OCI-LY1 (cell line): ENCODE results near the gene CLEC16A.
A peak's percentile ranks its signal among the peaks of the same experiment; 100 is the strongest.

ENCODE experiments used
- H2AFZ ChIP-seq: fragments of 200-600 bp; sonication (generic), shearing (Covaris generic); 2 replicates; pipeline ENCODE4 v1.6.0; 2014; ENCODE audit warnings: antibody characterized with exemption, mild to moderate bottlenecking, low read length
- H3F3A ChIP-seq: fragments of 200-600 bp; sonication (generic), shearing (Covaris generic); 2 replicates; pipeline ENCODE4 v1.6.0; 2014; ENCODE audit warnings: mild to moderate bottlenecking, antibody characterized with exemption, low read length, moderate library complexity; ENCODE audit not compliant: insufficient read depth
- H3K27ac ChIP-seq: fragments of 200-600 bp; sonication (generic); 2 replicates; pipeline ENCODE4 v1.5.1; 2014; ENCODE audit warnings: low read length, mixed run types, mild to moderate bottlenecking, low read depth; ENCODE audit not compliant: poor library complexity, severe bottlenecking
- H3K27me3 ChIP-seq: fragments of 200-600 bp; sonication (generic); 2 replicates; pipeline ENCODE4 v1.6.0; 2014; ENCODE audit warnings: antibody characterized with exemption, mild to moderate bottlenecking, low read length, moderate library complexity; ENCODE audit not compliant: insufficient read depth
- H3K36me3 ChIP-seq: fragments of 200-600 bp; sonication (generic); 2 replicates; pipeline ENCODE4 v1.6.1; 2014; ENCODE audit warnings: mild to moderate bottlenecking, antibody characterized with exemption, low read length, moderate library complexity, mixed read lengths; ENCODE audit not compliant: insufficient read depth
- H3K4me1 ChIP-seq: fragments of 200-600 bp; sonication (generic); 2 replicates; pipeline ENCODE4 v1.5.1; 2014; ENCODE audit warnings: mild to moderate bottlenecking, low read length, moderate library complexity; ENCODE audit not compliant: insufficient read depth, severe bottlenecking
- H3K4me2 ChIP-seq: fragments of 200-600 bp; sonication (generic), shearing (Covaris generic); 2 replicates; pipeline ENCODE4 v1.6.1; 2014; ENCODE audit warnings: low read length
- H3K4me3 ChIP-seq: fragments of 200-600 bp; sonication (generic); 2 replicates; pipeline ENCODE4 v1.5.1; 2014; ENCODE audit warnings: low read length, low read depth, mild to moderate bottlenecking, mixed read lengths; ENCODE audit not compliant: poor library complexity, severe bottlenecking
- H3K79me2 ChIP-seq: fragments of 200-600 bp; shearing (Covaris generic); 2 replicates; pipeline ENCODE4 v1.6.1; 2016; ENCODE audit warnings: mixed run types, low read length, mixed read lengths; ENCODE audit not compliant: insufficient read depth
- H3K9ac ChIP-seq: fragments of 200-600 bp; sonication (generic), shearing (Covaris generic); 2 replicates; pipeline ENCODE4 v1.6.1; 2014; ENCODE audit warnings: mild to moderate bottlenecking, low read length, mixed read lengths
- H3K9me2 ChIP-seq: fragments of 200-600 bp; sonication (generic), shearing (Covaris generic); 2 replicates; pipeline ENCODE4 v1.6.1; 2014; ENCODE audit warnings: low read depth, mild to moderate bottlenecking, low read length, mixed read lengths
- H3K9me3 ChIP-seq: fragments of 200-600 bp; shearing (Covaris generic); 2 replicates; pipeline ENCODE4 v1.6.1; 2014; ENCODE audit warnings: low read length, mixed read lengths
- H4K20me1 ChIP-seq: fragments of 200-600 bp; sonication (generic), shearing (Covaris generic); 2 replicates; pipeline ENCODE4 v1.6.0; 2016; ENCODE audit warnings: mild to moderate bottlenecking, low read length; ENCODE audit not compliant: insufficient read depth
- EZH2 ChIP-seq: fragments of 200-600 bp; sonication (generic), shearing (Covaris generic); IDR thresholded peaks from 2 replicates; pipeline ENCODE4 v1.8.0; 2017; ENCODE audit warnings: borderline replicate concordance, mixed run types, mild to moderate bottlenecking, antibody characterized with exemption, low read length, moderate library complexity, mixed read lengths
- TF ChIP-seq, protein P1 (sequence below): fragments of 200-600 bp; sonication (generic), shearing (Covaris generic); IDR thresholded peaks from 2 replicates; pipeline ENCODE4 v1.5.1; 2017; ENCODE audit warnings: mild to moderate bottlenecking, antibody characterized with exemption, low read length, moderate library complexity, mixed read lengths

The CLEC16A gene

DNA sequence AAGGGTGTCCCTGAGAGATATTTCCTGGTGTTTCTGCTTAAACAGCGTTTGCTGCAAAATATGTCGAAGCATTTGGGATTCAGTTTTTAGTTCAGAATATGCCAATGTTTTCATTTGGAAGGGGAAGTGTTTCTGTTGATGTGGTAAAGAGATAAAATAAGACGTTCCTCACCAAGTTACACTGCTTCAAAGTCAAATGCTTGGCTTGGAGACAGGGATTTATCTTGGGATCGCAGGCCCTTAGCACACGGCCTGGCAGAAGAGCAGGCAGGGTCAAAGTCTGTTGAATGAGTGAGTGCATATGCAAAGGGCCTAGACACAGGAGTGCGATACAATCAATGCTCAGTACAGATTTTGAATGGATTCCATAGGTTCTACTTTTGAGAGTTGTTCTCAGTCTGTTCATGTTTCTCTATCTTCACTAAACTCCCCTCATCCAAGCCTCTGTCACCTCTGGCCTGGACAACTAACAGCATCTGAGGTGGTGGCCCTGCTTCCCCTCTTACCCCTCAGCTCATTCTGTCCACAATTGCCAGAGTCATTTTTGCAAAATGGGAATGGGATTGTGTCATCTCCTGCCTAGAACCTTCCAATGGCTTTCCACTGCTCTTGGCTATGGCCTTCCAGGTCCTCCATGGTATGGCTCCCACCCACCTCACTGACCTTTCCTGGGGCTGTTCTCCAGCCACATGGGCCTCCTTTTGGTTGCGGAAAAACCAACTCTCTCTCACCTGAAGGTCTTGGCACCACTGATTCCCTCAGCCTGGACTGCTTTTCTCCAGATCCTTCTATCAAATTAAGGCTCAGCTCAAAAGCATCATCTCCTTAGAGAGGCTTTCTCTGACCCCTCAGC, 5.3 kb upstream of the CLEC16A start:
- Histone ChIP-seq H3K9me2 (no peaks in the 10 kb centered on the region), H4K20me1 (no peaks in the 10 kb centered on the region), H3K36me3 (peaks cover 16% of the 10 kb centered on the region; the same call in 1 of the 2 replicates), H3K79me2 (no peaks in the 10 kb centered on the region), H3K27me3 (no peaks in the 10 kb centered on the region), H3K4me3 (no peak overlapping the region), H3K9me3 (no peaks in the 10 kb centered on the region), H2AFZ (no peak overlapping the region), H3K9ac (no peak overlapping the region), H3K4me2 (0 out of 2 replicates have a peak overlapping the region, but pooled peaks have one; percentile 86), H3F3A (no peaks in the 10 kb centered on the region), H3K4me1 (peaks cover 43% of the 10 kb centered on the region), H3K27ac (no peak overlapping the region)
- TF ChIP-seq, protein P1, sequence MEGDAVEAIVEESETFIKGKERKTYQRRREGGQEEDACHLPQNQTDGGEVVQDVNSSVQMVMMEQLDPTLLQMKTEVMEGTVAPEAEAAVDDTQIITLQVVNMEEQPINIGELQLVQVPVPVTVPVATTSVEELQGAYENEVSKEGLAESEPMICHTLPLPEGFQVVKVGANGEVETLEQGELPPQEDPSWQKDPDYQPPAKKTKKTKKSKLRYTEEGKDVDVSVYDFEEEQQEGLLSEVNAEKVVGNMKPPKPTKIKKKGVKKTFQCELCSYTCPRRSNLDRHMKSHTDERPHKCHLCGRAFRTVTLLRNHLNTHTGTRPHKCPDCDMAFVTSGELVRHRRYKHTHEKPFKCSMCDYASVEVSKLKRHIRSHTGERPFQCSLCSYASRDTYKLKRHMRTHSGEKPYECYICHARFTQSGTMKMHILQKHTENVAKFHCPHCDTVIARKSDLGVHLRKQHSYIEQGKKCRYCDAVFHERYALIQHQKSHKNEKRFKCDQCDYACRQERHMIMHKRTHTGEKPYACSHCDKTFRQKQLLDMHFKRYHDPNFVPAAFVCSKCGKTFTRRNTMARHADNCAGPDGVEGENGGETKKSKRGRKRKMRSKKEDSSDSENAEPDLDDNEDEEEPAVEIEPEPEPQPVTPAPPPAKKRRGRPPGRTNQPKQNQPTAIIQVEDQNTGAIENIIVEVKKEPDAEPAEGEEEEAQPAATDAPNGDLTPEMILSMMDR, result no peak
- TF ChIP-seq EZH2, result no peak

DNA sequence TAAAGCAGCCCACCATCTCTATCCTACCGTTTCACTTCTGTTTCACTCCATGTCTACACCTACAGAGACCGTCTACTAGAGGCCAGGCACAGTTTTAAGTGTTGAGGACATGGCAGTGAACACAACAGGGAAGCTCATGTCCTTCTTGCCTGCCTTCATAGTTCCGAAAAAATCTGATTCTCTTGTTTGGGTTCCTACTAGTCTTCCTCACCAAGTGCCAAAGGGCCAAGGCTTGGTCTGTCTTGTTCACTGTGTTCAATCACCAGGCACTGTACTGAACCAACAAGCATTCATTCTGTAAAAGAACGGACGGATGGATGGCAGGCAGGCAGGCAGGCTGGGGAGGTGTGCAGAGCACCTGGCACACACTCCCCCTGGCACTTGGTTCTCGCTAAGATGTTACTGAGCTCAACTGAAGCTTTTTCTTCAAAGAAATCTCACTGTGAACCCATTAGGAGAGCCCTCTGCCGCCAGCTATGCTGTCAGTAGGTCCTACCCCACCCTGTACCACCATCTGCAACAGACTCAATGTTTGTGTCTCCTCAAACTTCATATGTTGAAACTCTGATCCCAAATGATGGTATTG, 4.6 kb upstream of the CLEC16A start:
- Histone ChIP-seq H3K27ac (no peak overlapping the region), H3K4me2 (peak overlapping the region; percentile 86), H3K9me2 (no peaks in the 10 kb centered on the region), H3K36me3 (peaks cover 16% of the 10 kb centered on the region; the same call in 1 of the 2 replicates), H3K9me3 (no peaks in the 10 kb centered on the region), H4K20me1 (no peaks in the 10 kb centered on the region), H3F3A (no peaks in the 10 kb centered on the region), H3K27me3 (no peaks in the 10 kb centered on the region), H3K4me1 (peaks cover 45% of the 10 kb centered on the region), H3K79me2 (no peaks in the 10 kb centered on the region), H3K4me3 (peak overlapping the region; percentile 71), H3K9ac (no peak overlapping the region; the same call in 1 of the 2 replicates), H2AFZ (no peak overlapping the region)
- TF ChIP-seq, protein P1, result no peak
- no peak for TF ChIP-seq EZH2

DNA sequence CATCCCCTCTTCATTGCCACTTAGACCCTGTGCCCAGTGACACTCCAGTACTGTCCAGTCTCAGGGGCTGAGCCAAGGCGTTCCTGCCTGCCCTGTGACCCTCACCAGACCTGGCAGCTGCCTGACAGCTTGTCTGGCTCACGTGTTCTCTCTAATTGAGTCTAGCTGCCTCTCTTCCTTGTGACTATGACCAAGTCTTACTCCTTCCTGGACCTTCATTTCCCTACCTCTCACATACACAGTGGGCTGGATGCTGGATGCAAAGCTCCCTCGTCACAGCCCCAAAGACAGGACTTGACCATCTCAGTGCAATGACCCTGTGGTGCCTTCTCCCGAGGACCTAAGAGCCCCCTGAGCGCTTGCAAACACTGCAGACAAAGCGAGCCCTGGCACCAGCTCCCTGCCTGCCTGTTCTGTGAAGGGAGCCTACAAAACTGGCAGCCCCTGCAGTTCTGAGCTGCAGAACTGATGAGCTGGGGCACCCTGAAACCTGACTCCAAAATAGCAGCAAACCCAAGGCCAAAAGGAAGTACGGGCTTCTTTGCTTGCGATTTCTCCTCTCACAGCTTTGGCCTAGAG, 3.8 kb upstream of the CLEC16A start:
- Histone ChIP-seq H3K4me1 (peaks cover 52% of the 10 kb centered on the region), H4K20me1 (no peaks in the 10 kb centered on the region), H3K36me3 (peaks cover 16% of the 10 kb centered on the region; the same call in 1 of the 2 replicates), H3K9me2 (no peaks in the 10 kb centered on the region), H3K27me3 (no peaks in the 10 kb centered on the region), H3K4me3 (peak overlapping the region; percentile 71), H3K79me2 (peaks cover 7% of the 10 kb centered on the region), H3K4me2 (peak overlapping the region; percentile 86), H3K27ac (no peak overlapping the region), H3K9ac (peak overlapping the region; percentile 71; the same call in 1 of the 2 replicates), H3K9me3 (no peaks in the 10 kb centered on the region), H3F3A (no peaks in the 10 kb centered on the region), H2AFZ (no peak overlapping the region)
- TF ChIP-seq EZH2, result no peak
- TF ChIP-seq, protein P1, result no peak
